ACC112 (cell line): ENCODE data around the gene CCNYL1.

Experiments
- H2AFZ ChIP-seq: fragments of 200-600 bp; sonication (generic); one replicate; pipeline ENCODE4 v1.6.0; 2017; ENCODE audit warnings: antibody characterized with exemption, low read length; ENCODE audit not compliant: unreplicated experiment
- H3K27ac ChIP-seq: fragments of 200-600 bp; sonication (generic); 2 replicates; pipeline ENCODE4 v1.5.1; 2014; ENCODE audit warnings: low read depth, mild to moderate bottlenecking, antibody characterized with exemption, low read length, moderate library complexity
- H3K27me3 ChIP-seq: fragments of 200-600 bp; sonication (generic); 2 replicates; pipeline ENCODE4 v1.6.1; 2014; ENCODE audit warnings: mild to moderate bottlenecking, antibody characterized with exemption, low read length, moderate library complexity, mixed read lengths; ENCODE audit not compliant: insufficient read depth
- H3K36me3 ChIP-seq: fragments of 200-600 bp; sonication (generic); 2 replicates; pipeline ENCODE4 v1.6.1; 2016; ENCODE audit warnings: mild to moderate bottlenecking, antibody characterized with exemption, low read length, moderate library complexity, mixed read lengths; ENCODE audit not compliant: insufficient read depth
- H3K4me1 ChIP-seq: fragments of 200-600 bp; sonication (generic); one replicate; pipeline ENCODE4 v1.6.1; 2016; ENCODE audit warnings: low read length, mixed read lengths; ENCODE audit not compliant: insufficient read depth, unreplicated experiment, control insufficient read depth
- H3K4me3 ChIP-seq: fragments of 200-600 bp; sonication (generic); 2 replicates; pipeline ENCODE4 v1.5.1; 2014; ENCODE audit warnings: mild to moderate bottlenecking, low read depth, low read length
- H3K79me2 ChIP-seq: fragments of 200-600 bp; sonication (generic); one replicate; pipeline ENCODE4 v1.6.0; 2016; ENCODE audit warnings: low read length; ENCODE audit not compliant: control insufficient read depth, unreplicated experiment, insufficient read depth

The CCNYL1 gene

GRCh38 chr2:207772844-207773205 lies 61.4 kb downstream of the CCNYL1 start:
- Histone ChIP-seq H3K27me3 (no peaks in the 10 kb centered on the region), H2AFZ (no peak overlapping the region), H3K4me3 (no peak overlapping the region), H3K4me1 (no peaks in the 10 kb centered on the region), H3K36me3 (no peaks in the 10 kb centered on the region), H3K79me2 (no peaks in the 10 kb centered on the region), H3K27ac (no peak overlapping the region)

- Histone ChIP-seq H3K4me3 (no peak overlapping the region), H3K27me3 (no peaks in the 10 kb centered on the region), H3K36me3 (no peaks in the 10 kb centered on the region), H3K4me1 (no peaks in the 10 kb centered on the region), H3K79me2 (no peaks in the 10 kb centered on the region), H2AFZ (no peak overlapping the region), H3K27ac (no peak overlapping the region)
Measured at GRCh38 chr2:207775473-207775872, 64.0 kb downstream of the CCNYL1 start.

- no peak overlapping the region for H3K27ac ChIP-seq
- H3K4me3 ChIP-seq, result no peak overlapping the region
- H3K79me2 ChIP-seq, result no peaks in the 10 kb centered on the region
- H3K27me3 ChIP-seq, result no peaks in the 10 kb centered on the region
- no peak overlapping the region for H2AFZ ChIP-seq
- peaks cover 5% of the 10 kb centered on the region for H3K4me1 ChIP-seq
- no peaks in the 10 kb centered on the region for H3K36me3 ChIP-seq
Measured at GRCh38 chr2:207777124-207777523, 65.7 kb downstream of the CCNYL1 start.

- H3K36me3 ChIP-seq, result no peaks in the 10 kb centered on the region
- peaks cover 7% of the 10 kb centered on the region for H3K4me1 ChIP-seq
- H3K4me3 ChIP-seq, result no peak overlapping the region
- no peak overlapping the region for H3K27ac ChIP-seq
- no peaks in the 10 kb centered on the region for H3K27me3 ChIP-seq
- no peaks in the 10 kb centered on the region for H3K79me2 ChIP-seq
- no peak overlapping the region for H2AFZ ChIP-seq
Measured at GRCh38 chr2:207778298-207778882, 67.0 kb downstream of the CCNYL1 start.

GRCh38 chr2:207779523-207779922 lies 68.1 kb downstream of the CCNYL1 start:
- H3K36me3 ChIP-seq, result no peaks in the 10 kb centered on the region
- no peaks in the 10 kb centered on the region for H3K79me2 ChIP-seq
- H3K4me1 ChIP-seq, result peaks cover 7% of the 10 kb centered on the region
- no peak overlapping the region for H3K4me3 ChIP-seq
- H3K27me3 ChIP-seq, result no peaks in the 10 kb centered on the region
- H2AFZ ChIP-seq, result no peak overlapping the region
- H3K27ac ChIP-seq, result no peak overlapping the region

- H3K79me2 ChIP-seq, result no peaks in the 10 kb centered on the region
- no peak overlapping the region for H3K4me3 ChIP-seq
- no peak overlapping the region for H3K27ac ChIP-seq
- H3K27me3 ChIP-seq, result no peaks in the 10 kb centered on the region
- H3K4me1 ChIP-seq, result peaks cover 7% of the 10 kb centered on the region
- no peaks in the 10 kb centered on the region for H3K36me3 ChIP-seq
- no peak overlapping the region for H2AFZ ChIP-seq
Measured at GRCh38 chr2:207782238-207783030, 71.0 kb downstream of the CCNYL1 start.

GRCh38 chr2:207783514-207783913 lies 72.1 kb downstream of the CCNYL1 start:
- no peak overlapping the region for H3K27ac ChIP-seq
- no peaks in the 10 kb centered on the region for H3K79me2 ChIP-seq
- no peak overlapping the region for H2AFZ ChIP-seq
- H3K27me3 ChIP-seq, result no peaks in the 10 kb centered on the region
- H3K4me3 ChIP-seq, result no peak overlapping the region
- H3K36me3 ChIP-seq, result no peaks in the 10 kb centered on the region
- peaks cover 7% of the 10 kb centered on the region for H3K4me1 ChIP-seq

- no peak overlapping the region for H3K4me3 ChIP-seq
- H2AFZ ChIP-seq, result no peak overlapping the region
- H3K4me1 ChIP-seq, result peaks cover 7% of the 10 kb centered on the region
- no peaks in the 10 kb centered on the region for H3K79me2 ChIP-seq
- H3K27me3 ChIP-seq, result no peaks in the 10 kb centered on the region
- no peaks in the 10 kb centered on the region for H3K36me3 ChIP-seq
- H3K27ac ChIP-seq, result no peak overlapping the region
Measured at GRCh38 chr2:207784898-207785297, 73.5 kb downstream of the CCNYL1 start.

- H3K4me1 ChIP-seq, result peaks cover 3% of the 10 kb centered on the region
- no peaks in the 10 kb centered on the region for H3K27me3 ChIP-seq
- no peak overlapping the region for H3K4me3 ChIP-seq
- H2AFZ ChIP-seq, result no peak overlapping the region
- H3K79me2 ChIP-seq, result no peaks in the 10 kb centered on the region
- no peaks in the 10 kb centered on the region for H3K36me3 ChIP-seq
- no peak overlapping the region for H3K27ac ChIP-seq
Measured at GRCh38 chr2:207787017-207787416, 75.6 kb downstream of the CCNYL1 start.

- no peak overlapping the region for H3K27ac ChIP-seq
- no peak overlapping the region for H2AFZ ChIP-seq
- H3K4me3 ChIP-seq, result no peak overlapping the region
- H3K4me1 ChIP-seq, result peaks cover 6% of the 10 kb centered on the region
- no peaks in the 10 kb centered on the region for H3K36me3 ChIP-seq
- no peaks in the 10 kb centered on the region for H3K79me2 ChIP-seq
- H3K27me3 ChIP-seq, result no peaks in the 10 kb centered on the region
Measured at GRCh38 chr2:207787800-207788199, 76.4 kb downstream of the CCNYL1 start.

- H3K27ac ChIP-seq, result no peak overlapping the region
- H3K79me2 ChIP-seq, result no peaks in the 10 kb centered on the region
- no peaks in the 10 kb centered on the region for H3K27me3 ChIP-seq
- peaks cover 6% of the 10 kb centered on the region for H3K4me1 ChIP-seq
- H3K36me3 ChIP-seq, result no peaks in the 10 kb centered on the region
- H2AFZ ChIP-seq, result no peak overlapping the region
- no peak overlapping the region for H3K4me3 ChIP-seq
Measured at GRCh38 chr2:207790898-207791297, 79.5 kb downstream of the CCNYL1 start.
